K562 (cell line): ENCODE results near the gene ITPK1.

Experiments used
- ARID2 ChIP-seq: fragments of 450-650 bp; IDR thresholded peaks from 2 replicates; pipeline ENCODE4 v1.6.1; 2017; ENCODE audit warnings: antibody characterized with exemption, mild to moderate bottlenecking
- GTF2A2 ChIP-seq: IDR thresholded peaks from 2 replicates; pipeline ENCODE4 v1.6.1; 2016; ENCODE audit warnings: mild to moderate bottlenecking, missing genetic modification characterization, missing compliant biosample characterization
- RBM17 ChIP-seq: fragments of 200-400 bp; formaldehyde crosslinking; IDR thresholded peaks from 2 replicates; pipeline ENCODE4 v1.6.1; 2017; ENCODE audit warnings: low read depth, mild to moderate bottlenecking, low read length, borderline replicate concordance
- ZNF354B ChIP-seq: fragments of 250-450 bp; sonication (Bioruptor Pico); IDR thresholded peaks from 2 replicates; pipeline ENCODE4 v1.4.0; 2020
- TF ChIP-seq, protein P1 (sequence below): fragments of 450-650 bp; formaldehyde crosslinking; IDR thresholded peaks from 2 replicates; pipeline ENCODE4 v1.4.0; 2022; ENCODE audit warnings: missing genetic modification characterization
- TF ChIP-seq, protein P2 (sequence below), 2 experiments: fragments of 450-650 bp in 1 of 2; sonication (generic) in 1 of 2; formaldehyde crosslinking; conservative IDR thresholded peaks; 2 replicates each; pipeline versions ENCODE4 v1.4.0 to v1.8.1; 2020 to 2022; ENCODE audit warnings: mild to moderate bottlenecking in 1 of 2, missing genetic modification reagents in 1 of 2
- TF ChIP-seq, protein P3 (sequence below), 3 experiments: IDR thresholded peaks in 2 of 3; conservative IDR thresholded peaks in 1 of 3; 2 replicates each; pipeline ENCODE4 v1.5.1; 2011 to 2012; ENCODE audit warnings: low read length in 3 of 3, mild to moderate bottlenecking in 3 of 3, control low read depth in 2 of 3, improper control_type of control experiment in 1 of 3, inconsistent platforms in 1 of 3, low read depth in 1 of 3, mixed read lengths in 1 of 3, moderate library complexity in 1 of 3; ENCODE audit not compliant: insufficient read depth in 2 of 3
- TF ChIP-seq, protein P4 (sequence below): sonication (generic); formaldehyde crosslinking; IDR thresholded peaks from 2 replicates; pipeline ENCODE4 v1.8.0; 2022; ENCODE audit warnings: missing genetic modification reagents, mild to moderate bottlenecking, borderline replicate concordance

DNA sequence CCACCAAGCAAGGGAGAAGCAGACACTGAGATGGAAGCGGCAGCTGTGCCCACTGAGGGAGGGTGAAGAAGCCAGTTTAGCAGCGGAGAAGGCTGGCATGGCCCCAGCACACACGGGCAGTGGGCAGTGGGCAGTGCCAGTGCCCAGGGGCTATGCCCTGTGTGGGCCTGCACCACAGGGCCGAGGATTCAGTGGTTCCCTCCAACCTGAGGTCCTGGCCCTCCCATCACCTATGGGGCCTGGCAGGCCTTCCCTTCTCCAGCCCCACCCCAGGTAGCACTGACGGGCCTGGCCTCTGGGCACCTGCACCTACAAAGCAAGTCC is 81.1 kb downstream of the ITPK1 start:
- TF ChIP-seq, protein P1, sequence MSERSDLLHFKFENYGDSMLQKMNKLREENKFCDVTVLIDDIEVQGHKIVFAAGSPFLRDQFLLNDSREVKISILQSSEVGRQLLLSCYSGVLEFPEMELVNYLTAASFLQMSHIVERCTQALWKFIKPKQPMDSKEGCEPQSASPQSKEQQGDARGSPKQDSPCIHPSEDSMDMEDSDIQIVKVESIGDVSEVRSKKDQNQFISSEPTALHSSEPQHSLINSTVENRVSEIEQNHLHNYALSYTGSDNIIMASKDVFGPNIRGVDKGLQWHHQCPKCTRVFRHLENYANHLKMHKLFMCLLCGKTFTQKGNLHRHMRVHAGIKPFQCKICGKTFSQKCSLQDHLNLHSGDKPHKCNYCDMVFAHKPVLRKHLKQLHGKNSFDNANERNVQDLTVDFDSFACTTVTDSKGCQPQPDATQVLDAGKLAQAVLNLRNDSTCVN (CRISPR knock-in tag): no peak
- TF ChIP-seq, protein P2, sequence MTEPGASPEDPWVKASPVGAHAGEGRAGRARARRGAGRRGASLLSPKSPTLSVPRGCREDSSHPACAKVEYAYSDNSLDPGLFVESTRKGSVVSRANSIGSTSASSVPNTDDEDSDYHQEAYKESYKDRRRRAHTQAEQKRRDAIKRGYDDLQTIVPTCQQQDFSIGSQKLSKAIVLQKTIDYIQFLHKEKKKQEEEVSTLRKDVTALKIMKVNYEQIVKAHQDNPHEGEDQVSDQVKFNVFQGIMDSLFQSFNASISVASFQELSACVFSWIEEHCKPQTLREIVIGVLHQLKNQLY (CRISPR knock-in tag; conservative IDR thresholded peaks at IDR 0.05): no peak
- TF ChIP-seq GTF2A2 (no peak), RBM17 (no peak), ARID2 (no peak), ZNF354B (CRISPR knock-in tag) (no peak)
- TF ChIP-seq, protein P3, sequence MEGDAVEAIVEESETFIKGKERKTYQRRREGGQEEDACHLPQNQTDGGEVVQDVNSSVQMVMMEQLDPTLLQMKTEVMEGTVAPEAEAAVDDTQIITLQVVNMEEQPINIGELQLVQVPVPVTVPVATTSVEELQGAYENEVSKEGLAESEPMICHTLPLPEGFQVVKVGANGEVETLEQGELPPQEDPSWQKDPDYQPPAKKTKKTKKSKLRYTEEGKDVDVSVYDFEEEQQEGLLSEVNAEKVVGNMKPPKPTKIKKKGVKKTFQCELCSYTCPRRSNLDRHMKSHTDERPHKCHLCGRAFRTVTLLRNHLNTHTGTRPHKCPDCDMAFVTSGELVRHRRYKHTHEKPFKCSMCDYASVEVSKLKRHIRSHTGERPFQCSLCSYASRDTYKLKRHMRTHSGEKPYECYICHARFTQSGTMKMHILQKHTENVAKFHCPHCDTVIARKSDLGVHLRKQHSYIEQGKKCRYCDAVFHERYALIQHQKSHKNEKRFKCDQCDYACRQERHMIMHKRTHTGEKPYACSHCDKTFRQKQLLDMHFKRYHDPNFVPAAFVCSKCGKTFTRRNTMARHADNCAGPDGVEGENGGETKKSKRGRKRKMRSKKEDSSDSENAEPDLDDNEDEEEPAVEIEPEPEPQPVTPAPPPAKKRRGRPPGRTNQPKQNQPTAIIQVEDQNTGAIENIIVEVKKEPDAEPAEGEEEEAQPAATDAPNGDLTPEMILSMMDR (IDR thresholded peaks at IDR 0.05 in 2 of 3, conservative IDR thresholded peaks at IDR 0.05 in 1 of 3; ENCODE audit: insufficient read depth in 2 of 3, low read depth in 1 of 3, low read length in 3 of 3): no peak
- TF ChIP-seq, protein P4, sequence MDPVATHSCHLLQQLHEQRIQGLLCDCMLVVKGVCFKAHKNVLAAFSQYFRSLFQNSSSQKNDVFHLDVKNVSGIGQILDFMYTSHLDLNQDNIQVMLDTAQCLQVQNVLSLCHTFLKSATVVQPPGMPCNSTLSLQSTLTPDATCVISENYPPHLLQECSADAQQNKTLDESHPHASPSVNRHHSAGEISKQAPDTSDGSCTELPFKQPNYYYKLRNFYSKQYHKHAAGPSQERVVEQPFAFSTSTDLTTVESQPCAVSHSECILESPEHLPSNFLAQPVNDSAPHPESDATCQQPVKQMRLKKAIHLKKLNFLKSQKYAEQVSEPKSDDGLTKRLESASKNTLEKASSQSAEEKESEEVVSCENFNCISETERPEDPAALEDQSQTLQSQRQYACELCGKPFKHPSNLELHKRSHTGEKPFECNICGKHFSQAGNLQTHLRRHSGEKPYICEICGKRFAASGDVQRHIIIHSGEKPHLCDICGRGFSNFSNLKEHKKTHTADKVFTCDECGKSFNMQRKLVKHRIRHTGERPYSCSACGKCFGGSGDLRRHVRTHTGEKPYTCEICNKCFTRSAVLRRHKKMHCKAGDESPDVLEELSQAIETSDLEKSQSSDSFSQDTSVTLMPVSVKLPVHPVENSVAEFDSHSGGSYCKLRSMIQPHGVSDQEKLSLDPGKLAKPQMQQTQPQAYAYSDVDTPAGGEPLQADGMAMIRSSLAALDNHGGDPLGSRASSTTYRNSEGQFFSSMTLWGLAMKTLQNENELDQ: no peak
